Ishikawa (cell line): ENCODE measurements around the gene PDSS2.

Experiments
- CEBPB ChIP-seq: IDR thresholded peaks from 2 replicates; pipeline ENCODE4 v1.6.1; 2012
- EP300 ChIP-seq: IDR thresholded peaks from 2 replicates; pipeline ENCODE4 v1.6.1; 2012; ENCODE audit warnings: borderline replicate concordance
- FOXM1 ChIP-seq: IDR thresholded peaks from 2 replicates; pipeline ENCODE4 v1.6.1; 2012; ENCODE audit warnings: low read depth, borderline replicate concordance
- RAD21 ChIP-seq: IDR thresholded peaks from 2 replicates; pipeline ENCODE4 v1.6.1; 2012; ENCODE audit warnings: low read depth
- TAF1 ChIP-seq: IDR thresholded peaks from 2 replicates; pipeline ENCODE4 v1.6.1; 2012; ENCODE audit warnings: low read depth, mild to moderate bottlenecking
- TCF12 ChIP-seq: IDR thresholded peaks from 2 replicates; pipeline ENCODE4 v1.6.1; 2012; ENCODE audit warnings: low read depth
- TEAD4 ChIP-seq: IDR thresholded peaks from 2 replicates; pipeline ENCODE4 v1.6.1; 2012
- YY1 ChIP-seq: IDR thresholded peaks from 2 replicates; pipeline ENCODE4 v1.6.1; 2012; ENCODE audit warnings: low read depth
- TF ChIP-seq, protein P1 (sequence below): IDR thresholded peaks from 2 replicates; pipeline ENCODE4 v1.6.1; 2012; ENCODE audit warnings: low read depth, mild to moderate bottlenecking
- TF ChIP-seq, protein P2 (sequence below): IDR thresholded peaks from 2 replicates; pipeline ENCODE4 v1.6.1; 2012

GRCh38 chr6:107361753-107362604 is 97.4 kb downstream of the PDSS2 start:
- no peak for TF ChIP-seq RAD21
- TF ChIP-seq, protein P1, sequence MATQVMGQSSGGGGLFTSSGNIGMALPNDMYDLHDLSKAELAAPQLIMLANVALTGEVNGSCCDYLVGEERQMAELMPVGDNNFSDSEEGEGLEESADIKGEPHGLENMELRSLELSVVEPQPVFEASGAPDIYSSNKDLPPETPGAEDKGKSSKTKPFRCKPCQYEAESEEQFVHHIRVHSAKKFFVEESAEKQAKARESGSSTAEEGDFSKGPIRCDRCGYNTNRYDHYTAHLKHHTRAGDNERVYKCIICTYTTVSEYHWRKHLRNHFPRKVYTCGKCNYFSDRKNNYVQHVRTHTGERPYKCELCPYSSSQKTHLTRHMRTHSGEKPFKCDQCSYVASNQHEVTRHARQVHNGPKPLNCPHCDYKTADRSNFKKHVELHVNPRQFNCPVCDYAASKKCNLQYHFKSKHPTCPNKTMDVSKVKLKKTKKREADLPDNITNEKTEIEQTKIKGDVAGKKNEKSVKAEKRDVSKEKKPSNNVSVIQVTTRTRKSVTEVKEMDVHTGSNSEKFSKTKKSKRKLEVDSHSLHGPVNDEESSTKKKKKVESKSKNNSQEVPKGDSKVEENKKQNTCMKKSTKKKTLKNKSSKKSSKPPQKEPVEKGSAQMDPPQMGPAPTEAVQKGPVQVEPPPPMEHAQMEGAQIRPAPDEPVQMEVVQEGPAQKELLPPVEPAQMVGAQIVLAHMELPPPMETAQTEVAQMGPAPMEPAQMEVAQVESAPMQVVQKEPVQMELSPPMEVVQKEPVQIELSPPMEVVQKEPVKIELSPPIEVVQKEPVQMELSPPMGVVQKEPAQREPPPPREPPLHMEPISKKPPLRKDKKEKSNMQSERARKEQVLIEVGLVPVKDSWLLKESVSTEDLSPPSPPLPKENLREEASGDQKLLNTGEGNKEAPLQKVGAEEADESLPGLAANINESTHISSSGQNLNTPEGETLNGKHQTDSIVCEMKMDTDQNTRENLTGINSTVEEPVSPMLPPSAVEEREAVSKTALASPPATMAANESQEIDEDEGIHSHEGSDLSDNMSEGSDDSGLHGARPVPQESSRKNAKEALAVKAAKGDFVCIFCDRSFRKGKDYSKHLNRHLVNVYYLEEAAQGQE: no peak
- no peak for TF ChIP-seq FOXM1
- TF ChIP-seq YY1: no peak
- no peak for TF ChIP-seq EP300
- TF ChIP-seq TAF1: no peak
- TF ChIP-seq, protein P2, sequence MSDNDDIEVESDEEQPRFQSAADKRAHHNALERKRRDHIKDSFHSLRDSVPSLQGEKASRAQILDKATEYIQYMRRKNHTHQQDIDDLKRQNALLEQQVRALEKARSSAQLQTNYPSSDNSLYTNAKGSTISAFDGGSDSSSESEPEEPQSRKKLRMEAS: no peak
- TF ChIP-seq TCF12: no peak
- TF ChIP-seq CEBPB: no peak
- no peak for TF ChIP-seq TEAD4
